ENCODE data around the gene ANO7.

Gene ANO7

DNA sequence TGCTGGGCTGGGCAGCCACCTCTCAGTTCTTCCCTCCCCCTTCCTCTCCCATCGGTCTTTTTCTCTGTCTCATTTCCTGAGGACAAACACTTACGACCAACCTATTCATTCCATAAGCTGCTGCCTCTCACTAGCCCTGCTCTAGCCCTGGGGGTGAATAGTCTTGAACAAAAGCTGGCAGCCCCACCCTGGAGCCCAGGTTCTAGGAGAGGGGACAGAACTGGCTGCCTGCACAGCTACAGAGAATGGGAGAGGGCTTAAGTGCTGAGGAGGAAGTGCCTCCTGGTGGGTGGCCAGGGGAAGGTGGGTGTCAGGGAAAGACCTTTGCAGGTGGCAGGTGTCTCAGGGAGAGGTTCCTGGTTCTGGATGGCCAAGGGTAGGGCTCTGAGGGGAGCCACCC, 22.8 kb downstream of the ANO7 start:
- no peak for DNase-seq (ENCODE audit: low spot score)

DNA sequence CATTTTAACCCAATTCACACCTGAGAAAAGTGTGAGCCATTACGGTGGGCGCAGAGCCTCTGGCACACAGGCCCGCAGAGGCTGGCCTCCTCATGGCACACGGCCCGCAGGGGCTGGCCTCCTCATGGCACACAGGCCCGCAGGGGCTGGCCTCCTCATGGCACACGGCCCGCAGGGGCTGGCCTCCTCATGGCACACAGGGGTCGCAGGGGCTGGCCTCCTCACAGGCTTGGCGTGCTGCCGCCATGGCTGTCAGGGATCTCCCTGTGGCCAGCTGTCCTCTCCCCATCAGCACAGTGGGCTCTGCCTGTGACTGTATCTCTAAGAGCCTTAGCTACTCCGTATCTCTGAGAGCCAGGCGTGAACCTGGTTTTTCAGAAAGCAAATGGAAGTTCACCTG, 24.6 kb downstream of the ANO7 start:
- DNase-seq (ENCODE audit: low spot score), result no peak

- no peak for DNase-seq (ENCODE audit: low spot score)
Observed at GRCh38 chr2:241213567-241213966, 25.1 kb downstream of the ANO7 start.

DNA sequence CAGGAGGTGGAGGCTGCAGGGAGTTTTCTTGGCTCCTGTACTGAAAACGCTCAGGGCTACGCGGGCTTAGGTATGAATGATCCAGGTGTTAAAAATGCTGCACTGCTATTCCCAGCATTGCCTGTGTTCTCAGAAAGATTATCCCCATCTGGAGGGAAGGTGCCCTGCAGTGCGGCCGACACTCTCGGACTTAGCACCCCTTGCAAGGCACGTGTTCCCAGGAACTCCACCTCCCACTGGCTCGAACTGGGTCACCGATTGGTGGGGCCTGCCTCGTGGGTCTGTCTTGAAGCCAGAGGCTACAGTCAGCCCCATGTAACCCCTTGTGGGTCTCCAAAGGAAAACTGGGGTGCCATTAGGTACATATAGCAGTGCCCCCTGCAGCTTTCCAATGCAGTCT, 25.7 kb downstream of the ANO7 start:
- DNase-seq (ENCODE audit: low spot score), result no peak

DNA sequence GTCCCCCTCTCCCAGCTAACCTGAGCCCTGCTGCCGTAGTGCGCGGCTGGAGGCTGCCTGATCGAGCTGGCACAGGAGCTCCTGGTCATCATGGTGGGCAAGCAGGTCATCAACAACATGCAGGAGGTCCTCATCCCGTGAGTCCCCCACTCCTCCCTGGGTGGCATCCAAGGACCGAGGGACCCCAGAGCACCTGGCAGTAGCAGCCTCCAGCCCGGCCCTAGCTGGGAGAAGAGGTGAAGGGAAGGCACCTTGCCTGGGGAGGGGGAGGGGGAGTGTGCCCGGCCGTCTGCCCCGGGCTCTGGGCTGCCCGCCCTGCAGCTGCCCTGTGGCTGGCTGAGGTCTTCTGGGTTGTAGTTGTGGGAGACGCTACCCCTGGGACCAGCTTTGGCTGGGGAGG, 26.3 kb downstream of the ANO7 start:
- DNase-seq (ENCODE audit: low spot score), result no peak

DNA sequence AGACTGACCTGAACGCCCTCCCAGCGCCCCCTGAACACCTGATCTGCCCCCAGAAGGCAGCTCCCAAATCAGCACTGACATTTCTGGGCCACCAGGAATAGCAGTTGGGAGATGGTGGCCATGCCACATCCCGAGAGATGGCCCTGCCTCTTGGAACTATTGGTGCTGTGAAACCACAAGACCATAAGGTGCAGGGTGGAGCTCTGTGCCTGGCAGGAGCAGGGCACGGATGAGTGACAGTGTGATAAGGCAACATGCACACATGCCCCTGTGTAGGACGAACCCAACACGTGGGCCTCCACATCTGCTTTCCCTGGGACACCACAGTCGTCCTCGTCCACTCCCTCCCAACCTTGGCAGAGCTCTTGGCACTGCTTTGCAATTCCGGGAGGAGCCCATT, 26.9 kb downstream of the ANO7 start:
- DNase-seq (ENCODE audit: low spot score), result no peak

- DNase-seq (ENCODE audit: low spot score), result no peak
Observed at GRCh38 chr2:241216211-241216761, 27.8 kb downstream of the ANO7 start.

DNA sequence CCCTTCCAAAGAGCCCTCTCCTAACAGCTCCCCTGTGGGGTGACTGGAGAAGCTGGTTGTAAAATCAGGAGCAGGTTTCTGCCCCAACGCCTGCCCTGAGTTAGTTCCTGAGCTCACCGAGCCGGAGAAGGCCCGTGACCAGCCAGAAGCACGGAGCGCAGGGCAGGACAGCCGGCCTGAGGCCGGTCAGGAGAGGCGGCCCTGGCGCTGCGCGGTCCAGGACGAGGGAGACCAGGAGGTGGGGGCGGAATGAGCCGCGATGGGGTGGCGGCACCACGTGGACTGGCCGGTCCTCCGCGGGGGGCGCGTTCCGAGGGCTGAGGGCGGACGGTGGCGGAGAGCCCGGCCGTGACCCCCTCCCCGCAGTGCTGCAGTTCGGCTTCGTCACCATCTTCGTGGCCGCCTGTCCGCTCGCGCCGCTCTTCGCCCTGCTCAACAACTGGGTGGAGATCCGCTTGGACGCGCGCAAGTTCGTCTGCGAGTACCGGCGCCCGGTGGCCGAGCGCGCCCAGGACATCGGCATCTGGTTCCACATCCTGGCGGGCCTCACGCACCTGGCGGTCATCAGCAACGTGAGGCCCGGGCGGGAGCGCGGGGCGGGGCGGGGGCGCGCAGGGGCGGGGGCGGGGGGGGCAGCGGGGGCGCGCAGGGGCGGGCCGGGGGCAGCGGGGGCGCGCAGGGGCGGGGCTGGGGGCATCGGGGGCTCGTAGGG, 29.0 kb downstream of the ANO7 start:
- DNase-seq (ENCODE audit: low spot score), result no peak

DNA sequence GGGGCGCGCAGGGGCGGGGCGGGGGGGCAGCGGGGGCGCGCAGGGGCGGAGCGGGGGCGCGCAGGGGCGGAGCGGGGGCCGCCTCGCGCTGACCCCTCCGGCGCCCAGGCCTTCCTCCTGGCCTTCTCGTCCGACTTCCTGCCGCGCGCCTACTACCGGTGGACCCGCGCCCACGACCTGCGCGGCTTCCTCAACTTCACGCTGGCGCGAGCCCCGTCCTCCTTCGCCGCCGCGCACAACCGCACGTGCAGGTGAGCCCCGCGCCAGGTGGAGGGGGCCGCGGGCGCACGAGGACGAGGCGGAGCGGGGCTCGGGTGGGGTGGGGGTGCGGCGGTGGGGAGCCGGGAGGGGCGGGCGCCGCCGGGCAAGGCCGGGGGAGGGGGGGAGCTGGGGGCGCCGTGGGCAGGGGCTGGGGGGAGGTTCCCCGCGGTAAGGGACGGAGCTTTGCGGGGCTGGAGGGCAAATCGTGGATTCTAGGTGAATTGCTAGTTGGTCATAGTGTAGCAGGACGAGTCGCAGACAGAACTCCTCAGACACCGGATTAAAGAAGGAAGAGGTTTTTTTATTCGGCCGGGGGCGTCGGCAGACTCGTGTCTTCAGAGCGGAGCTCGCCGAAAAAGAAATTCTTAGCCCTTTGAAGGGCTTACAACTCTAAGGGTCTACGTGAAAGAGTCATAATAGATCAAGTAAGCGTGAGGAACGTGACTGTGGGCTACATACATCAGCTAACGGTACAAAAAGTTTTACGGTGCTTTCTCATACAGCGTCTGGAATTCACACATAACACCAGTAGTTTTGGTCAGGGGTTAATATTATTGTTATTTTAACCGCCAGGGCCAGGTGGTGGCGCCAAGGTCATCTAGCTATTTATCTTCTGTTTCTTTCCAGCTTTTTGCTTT, 29.9 kb downstream of the ANO7 start:
- DNase-seq (ENCODE audit: low spot score), result peak; percentile 30

- DNase-seq (ENCODE audit: low spot score), result no peak
Observed at GRCh38 chr2:241219030-241219382, 30.5 kb downstream of the ANO7 start.

DNA sequence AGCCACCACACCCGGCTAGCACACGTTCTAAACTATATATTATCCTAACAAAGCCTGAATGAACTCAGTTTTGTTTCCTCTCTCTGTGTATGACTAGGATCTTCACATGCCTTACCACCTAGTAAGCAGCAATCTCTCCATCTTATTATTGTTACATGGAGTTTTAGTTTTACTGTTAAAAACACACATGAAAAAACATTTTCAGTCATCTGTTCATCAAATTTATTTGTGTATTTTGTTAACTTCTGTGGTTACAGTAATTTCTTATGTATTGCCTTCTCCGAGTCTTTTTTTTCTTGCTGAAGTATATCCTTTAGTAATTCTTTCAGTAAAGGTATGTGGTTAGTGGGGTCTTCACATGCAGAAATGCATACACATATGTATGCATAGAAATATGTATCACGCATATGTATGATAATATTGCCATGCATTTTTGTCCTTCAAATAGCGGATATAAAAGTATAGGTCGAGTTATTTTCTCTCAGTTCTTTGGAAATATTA, 31.4 kb downstream of the ANO7 start:
- no peak for DNase-seq (ENCODE audit: low spot score)

DNA sequence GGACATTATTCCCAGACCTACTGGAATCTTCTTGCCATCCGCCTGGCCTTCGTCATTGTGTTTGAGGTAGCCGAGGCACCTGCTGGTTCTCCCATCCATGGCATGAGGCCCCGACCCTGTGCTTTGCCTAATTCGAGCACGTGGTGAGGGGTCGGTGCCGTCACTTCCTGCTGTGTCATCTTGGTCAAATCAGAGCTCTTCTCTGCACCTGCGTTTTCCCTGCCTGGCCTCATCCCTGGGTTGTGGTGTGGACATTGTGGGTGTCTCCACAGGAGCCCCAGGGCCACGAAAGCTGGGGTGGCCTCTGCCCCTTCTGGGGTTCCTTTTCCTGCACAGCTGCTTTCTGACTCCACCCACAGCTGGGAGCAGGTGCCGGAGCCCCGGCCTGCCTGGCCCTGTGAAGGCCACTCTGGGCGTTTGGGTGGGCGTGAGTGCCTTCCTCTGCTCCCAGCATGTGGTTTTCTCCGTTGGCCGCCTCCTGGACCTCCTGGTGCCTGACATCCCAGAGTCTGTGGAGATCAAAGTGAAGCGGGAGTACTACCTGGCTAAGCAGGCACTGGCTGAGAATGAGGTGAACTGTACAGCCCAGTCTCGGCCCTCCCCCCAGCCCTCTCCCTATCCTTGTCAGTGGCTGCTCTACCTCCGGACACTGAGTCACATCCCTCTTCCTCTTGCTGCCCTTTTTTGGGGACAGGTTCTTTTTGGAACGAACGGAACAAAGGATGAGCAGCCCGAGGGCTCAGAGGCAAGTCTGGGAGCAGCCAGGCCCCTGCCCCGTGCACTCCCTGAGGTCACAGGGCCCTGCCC, 34.9 kb downstream of the ANO7 start:
- no peak for DNase-seq (ENCODE audit: low spot score)

DNA sequence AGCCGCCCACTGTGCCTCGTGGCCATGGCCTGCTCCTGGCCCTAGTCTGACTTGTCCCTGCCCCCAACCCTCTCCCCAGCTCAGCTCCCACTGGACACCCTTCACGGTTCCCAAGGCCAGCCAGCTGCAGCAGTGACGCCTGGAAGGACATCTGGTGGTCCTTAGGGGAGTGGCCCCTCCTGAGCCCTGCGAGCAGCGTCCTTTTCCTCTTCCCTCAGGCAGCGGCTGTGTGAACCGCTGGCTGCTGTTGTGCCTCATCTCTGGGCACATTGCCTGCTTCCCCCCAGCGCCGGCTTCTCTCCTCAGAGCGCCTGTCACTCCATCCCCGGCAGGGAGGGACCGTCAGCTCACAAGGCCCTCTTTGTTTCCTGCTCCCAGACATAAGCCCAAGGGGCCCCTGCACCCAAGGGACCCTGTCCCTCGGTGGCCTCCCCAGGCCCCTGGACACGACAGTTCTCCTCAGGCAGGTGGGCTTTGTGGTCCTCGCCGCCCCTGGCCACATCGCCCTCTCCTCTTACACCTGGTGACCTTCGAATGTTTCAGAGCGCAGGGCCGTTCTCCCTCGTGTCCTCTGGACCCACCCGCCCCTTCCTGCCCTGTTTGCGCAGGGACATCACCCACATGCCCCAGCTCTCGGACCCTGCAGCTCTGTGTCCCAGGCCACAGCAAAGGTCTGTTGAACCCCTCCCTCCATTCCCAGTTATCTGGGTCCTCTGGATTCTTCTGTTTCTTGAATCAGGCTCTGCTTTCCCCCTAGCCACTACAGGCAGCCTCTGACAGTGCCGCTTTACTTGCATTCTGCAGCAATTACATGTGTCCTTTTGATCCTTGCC, 35.8 kb downstream of the ANO7 start:
- DNase-seq (ENCODE audit: low spot score), result no peak

- no peak for DNase-seq (ENCODE audit: low spot score)
Observed at GRCh38 chr2:241224851-241225438, 36.5 kb downstream of the ANO7 start.

GRCh38 chr2:241225545-241225944, 37.1 kb downstream of the ANO7 start:
- DNase-seq (ENCODE audit: low spot score), result no peak

GRCh38 chr2:241225983-241226382, 37.5 kb downstream of the ANO7 start:
- no peak for DNase-seq (ENCODE audit: low spot score)

- DNase-seq (ENCODE audit: low spot score), result no peak
Observed at GRCh38 chr2:241226723-241227572, 38.5 kb downstream of the ANO7 start.

DNA sequence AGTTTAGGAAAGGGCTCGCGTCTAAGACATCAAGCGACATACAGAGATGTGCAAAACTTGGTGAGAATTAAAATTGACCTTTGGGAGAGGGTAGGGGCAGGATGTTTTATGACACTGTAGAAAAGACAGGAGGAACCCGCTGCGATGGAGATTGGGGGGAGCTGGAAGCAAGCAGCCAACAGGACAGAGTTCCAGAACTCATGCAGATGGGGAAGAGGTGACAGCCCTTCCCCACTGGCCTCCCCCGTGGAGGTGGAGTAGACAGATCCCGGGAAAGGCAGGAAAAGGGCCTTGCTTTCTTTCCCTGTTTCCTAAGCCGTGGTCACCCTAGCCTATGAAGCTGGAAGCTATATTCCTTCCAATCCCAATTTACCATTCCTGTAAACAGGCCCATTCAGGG, 39.1 kb downstream of the ANO7 start:
- no peak for DNase-seq (ENCODE audit: low spot score)

- DNase-seq (ENCODE audit: low spot score), result no peak
Observed at GRCh38 chr2:241228081-241228859, 39.8 kb downstream of the ANO7 start.

All from CD4-positive, alpha-beta T cell treated with Interleukin-6 at 100 ng/mL for 8 hours (primary cell).